Amniotic epithelial cell (primary cell): ENCODE results near the gene KAT6B.

Experiments
- DNase-seq: peaks from one replicate; pipeline ENCODE4 v3.0.0-alpha.2; 2010; ENCODE audit warnings: low read depth

Gene KAT6B

DNA sequence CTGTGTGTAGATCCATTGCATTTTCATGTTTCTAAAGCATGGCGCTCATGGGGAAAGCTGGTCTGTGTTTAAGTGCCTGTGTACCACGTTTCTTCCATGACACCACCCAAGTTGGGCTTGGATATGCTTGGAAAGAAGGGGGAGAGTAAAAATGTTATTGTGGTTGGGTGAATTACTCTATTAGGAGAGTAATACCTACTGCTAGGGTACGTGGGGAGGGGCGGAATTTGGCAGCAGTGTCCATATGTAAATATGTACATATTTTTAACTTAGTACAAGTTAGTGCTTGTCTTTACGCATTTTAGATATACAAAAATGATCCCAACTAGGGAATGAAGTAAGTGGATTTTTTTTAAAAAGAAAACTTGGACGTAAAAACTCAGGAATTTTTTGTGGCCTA, 242.1 kb downstream of the KAT6B start:
- no peak for DNase-seq

DNA sequence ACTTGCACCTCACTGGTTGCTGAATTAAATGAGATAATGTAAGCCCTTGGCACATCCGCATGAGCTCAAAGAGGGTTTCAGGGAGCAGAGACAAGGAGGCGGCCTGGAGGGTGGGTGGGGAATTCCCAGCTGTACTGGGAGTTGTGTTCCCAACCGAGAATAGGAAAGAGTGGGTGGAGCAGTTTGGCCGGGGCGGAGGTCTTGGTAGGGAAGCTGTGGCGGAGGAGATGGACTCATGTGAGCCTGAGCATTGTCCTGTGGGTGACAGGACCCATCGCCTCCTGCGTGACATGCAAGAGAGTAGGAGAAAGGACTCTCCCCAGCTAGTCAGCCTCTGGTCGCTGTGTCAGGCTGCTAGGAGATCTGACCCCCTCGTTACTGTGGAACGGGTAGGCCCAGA, 244.1 kb downstream of the KAT6B start:
- DNase-seq = no peak

DNA sequence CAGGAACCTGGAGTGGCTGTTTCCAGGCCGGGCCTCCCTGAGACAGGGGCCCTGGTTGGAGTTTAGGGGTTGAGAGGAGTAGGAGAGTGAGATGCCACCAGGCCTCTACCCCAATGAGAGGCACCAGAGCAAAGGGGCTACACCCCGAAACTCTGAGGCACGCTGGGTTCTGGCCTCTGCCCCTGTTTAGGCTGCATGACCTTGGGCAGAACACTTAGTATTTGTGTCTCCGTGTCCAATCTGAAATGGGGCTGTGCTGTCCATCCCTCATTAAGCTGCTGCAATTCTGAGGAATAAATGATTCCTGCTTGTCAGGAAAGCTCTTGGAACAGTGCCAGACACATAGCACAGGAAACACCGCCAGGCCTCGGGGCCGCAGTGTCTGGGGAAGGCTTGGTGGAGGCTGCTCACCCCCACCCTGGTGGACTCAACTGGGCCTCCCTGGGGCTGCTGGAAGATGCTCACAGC, 244.6 kb downstream of the KAT6B start:
- DNase-seq = peak; percentile 57

DNA sequence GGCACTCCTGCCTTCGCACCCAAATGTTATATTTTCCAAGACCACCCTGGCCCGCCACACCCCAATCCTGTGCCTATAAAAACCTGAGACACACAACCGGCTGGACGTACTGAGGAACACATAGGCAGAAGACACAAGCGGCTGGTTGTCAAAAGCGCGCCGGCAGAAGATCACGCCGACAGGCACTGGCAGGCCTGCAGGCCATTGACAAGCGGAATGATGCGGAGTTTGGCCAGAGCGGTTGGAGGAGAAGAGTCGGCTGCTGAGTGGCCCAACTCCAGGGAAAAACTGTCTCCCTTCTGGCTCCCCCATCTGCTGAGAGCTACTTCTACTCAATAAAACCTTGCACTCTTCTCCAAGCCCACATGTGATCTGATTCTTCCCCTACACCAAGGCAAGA, 245.4 kb downstream of the KAT6B start:
- DNase-seq = no peak

DNA sequence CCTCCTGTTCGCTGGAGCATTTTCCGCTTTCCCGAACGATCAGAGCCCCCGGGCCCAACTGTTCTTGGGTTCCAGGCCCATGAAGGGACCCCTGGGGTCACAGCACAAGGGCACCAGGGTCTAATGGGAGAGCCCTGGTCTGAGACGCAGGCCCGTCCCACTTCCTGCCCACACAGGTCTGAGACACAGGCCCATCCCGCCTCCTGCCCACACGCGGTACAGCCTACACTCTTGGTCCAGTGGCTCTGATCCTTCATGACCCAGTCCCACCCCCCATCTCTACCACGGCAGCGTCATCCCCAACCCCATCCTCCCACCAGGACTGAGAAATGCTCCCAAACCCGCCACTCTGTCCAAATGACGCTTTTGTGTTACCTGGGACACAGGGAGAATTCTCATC, 246.3 kb downstream of the KAT6B start:
- no peak for DNase-seq

DNA sequence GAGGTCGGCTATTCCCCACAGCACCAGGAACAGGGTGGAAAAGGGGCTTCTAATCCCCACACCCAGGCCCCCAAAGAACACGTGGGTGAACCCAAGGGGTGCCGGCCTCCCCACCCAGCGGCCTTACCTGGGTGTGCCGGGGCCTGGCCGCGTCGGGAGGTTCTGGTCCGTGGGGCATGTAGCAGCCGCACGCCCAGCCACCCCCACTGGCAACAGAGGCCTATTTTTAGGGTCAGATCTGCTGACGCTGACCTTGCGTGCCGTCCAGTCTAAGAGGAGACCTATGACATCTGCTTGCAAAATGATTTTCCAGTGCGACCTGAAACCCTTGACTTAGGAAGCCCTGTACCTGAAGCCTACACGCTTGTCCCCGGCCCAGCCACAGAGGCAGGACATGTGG, 247.0 kb downstream of the KAT6B start:
- DNase-seq = no peak

DNA sequence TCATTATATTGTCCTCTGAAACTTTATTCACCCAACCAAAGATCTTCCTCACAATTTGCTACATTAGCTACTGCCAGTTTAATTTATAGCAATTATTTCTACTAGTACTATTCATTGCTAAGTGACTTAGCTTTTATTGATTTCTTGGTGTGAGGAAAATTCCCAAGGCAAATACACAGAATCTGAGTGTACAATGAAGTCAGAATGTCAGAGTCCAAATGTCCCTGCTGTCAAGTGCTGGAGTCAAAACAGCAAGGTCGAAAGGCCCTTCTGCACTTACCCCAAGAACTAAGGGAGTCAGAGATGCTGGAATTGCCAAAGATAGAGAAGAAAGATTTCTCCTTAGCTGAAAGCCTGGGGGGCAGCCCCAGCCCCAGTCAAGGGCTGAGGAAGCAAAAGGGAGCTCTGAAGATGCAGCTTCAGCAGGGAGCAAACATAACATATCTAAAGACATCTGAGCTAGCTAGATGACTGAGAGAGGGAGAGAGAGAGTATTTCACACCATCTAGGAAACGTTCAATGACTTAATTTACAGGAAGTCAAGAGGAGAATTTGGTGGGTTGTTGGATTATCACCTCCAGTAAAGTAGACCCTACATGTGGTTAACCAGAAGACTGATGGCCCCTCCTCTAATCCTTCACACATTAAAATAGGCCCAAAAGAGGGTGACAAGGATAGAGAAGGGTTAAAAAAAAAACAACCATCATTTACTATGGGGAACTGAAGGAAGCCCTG, 248.5 kb downstream of the KAT6B start:
- no peak for DNase-seq

DNA sequence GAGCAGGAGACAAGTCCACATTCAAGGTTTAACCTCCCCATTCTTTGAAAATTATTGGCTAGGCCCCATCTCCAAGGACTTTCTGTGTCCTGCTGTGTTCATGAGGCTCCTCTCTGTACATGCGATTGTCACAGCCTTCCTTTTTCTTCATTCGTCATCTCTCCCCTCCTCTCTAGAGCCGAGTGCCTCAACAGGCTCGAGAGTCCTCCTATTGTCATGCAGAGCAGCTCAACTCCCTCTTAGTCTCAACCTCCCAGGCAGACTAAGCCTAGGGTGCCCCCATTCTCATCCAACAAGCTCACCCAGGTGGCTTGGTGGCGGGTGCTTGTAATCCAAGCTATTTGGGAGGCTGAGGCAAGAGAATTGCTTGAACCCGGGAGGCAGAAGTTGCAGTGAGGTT, 249.9 kb downstream of the KAT6B start:
- no peak for DNase-seq

DNA sequence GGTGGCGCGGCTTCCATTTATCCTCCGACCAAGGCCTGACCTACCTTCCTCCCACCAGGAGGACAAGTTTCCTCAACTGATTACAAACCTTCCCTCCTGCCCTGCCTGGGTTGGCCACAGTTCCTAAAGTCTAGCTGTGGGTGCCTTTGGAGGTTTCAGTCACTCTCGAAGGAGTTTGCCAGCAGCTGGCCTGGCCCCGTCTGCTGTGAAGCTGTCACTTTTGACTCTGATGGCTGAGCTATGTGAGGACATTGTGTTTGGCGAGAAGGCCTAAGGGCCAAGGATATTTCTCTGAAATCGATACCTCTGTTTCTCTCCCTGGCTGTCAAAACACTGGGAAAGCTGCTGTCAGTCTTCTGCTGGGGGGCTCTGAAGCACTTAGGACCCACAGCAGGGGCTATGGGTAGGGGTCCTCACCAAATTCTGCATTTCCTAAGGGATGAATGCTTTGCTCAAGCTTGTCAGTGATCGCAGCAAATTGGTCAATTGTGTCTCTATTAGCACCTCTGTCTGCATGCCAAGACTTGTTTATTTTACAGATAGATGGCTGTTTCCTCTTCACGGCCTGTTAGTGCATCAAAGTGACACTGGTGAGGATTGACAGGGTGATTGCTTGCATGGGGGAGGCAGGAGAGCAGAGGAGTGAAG, 253.2 kb downstream of the KAT6B start:
- DNase-seq = no peak

DNA sequence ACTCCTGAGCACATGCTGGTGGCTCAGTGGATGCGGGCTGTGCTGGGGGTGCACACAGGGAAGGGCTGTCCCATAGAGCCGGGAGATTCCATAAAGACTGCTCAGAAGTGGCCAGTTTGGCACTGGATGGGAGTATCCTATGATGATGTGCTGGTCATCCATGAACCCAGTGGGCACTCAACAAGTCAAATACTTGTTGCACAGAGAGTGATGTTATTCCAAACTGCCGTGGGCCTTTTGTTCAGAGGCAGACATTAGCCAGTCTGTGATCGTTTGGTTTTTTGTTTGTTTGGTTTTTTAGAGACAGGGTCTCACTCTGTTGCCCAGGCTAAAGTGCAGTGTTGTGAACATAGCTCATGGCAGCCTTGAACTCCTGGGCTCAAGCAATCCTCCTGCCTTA, 254.2 kb downstream of the KAT6B start:
- no peak for DNase-seq

DNA sequence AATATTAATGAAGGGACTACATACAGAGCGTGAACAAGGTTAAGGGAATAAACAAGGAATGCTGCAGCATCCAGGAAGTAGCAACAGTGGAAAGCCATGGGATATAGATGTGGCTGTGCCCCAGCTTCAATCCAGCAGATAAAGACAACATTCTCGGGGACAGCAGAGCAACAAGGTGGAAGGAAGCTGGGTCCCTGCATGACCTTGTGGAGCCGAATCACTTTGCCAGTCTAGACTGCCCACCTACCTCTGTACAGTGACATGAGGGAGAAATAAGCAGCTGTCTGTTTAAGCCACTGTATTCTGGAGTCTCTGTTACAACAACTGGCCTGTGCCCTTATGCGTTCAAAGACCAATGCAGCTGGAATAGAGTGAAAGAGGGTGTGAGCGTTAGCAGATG, 255.0 kb downstream of the KAT6B start:
- DNase-seq = no peak
